ENCODE data around the gene MUSK.

DNA sequence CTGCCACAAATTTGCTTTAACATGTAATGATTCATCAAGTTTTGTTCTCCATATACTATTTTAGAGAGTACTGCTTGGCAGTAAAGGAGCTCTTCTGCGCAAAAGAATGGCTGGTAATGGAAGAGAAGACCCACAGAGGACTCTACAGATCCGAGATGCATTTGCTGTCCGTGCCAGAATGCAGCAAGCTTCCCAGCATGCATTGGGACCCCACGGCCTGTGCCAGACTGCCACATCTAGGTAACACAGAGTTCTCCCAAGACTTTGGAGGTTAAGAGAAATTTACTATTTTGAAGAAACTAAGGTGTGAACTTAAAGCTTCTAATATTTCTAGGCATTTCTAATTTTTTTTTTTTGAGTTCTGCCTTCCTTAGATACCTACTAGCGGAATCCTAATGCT is 107.1 kb downstream of the MUSK start:
- TF ChIP-seq, protein P1, sequence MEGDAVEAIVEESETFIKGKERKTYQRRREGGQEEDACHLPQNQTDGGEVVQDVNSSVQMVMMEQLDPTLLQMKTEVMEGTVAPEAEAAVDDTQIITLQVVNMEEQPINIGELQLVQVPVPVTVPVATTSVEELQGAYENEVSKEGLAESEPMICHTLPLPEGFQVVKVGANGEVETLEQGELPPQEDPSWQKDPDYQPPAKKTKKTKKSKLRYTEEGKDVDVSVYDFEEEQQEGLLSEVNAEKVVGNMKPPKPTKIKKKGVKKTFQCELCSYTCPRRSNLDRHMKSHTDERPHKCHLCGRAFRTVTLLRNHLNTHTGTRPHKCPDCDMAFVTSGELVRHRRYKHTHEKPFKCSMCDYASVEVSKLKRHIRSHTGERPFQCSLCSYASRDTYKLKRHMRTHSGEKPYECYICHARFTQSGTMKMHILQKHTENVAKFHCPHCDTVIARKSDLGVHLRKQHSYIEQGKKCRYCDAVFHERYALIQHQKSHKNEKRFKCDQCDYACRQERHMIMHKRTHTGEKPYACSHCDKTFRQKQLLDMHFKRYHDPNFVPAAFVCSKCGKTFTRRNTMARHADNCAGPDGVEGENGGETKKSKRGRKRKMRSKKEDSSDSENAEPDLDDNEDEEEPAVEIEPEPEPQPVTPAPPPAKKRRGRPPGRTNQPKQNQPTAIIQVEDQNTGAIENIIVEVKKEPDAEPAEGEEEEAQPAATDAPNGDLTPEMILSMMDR (optimal IDR thresholded peaks at IDR 0.05 in 1 of 3, IDR thresholded peaks at IDR 0.05 in 1 of 3, conservative IDR thresholded peaks at IDR 0.05 in 1 of 3; ENCODE audit: extremely low read depth in 1 of 3, insufficient read depth in 2 of 3, low read length in 3 of 3), result no peak
- no peak for TF ChIP-seq EZH2 (IDR thresholded peaks at IDR 0.05; ENCODE audit: low read length)

Data from keratinocyte (primary cell).